GM23338 (cell line): ENCODE data around the gene SERPING1. TPM values are rescaled to one million over a fixed set of nuclear protein-coding genes. Genes with fewer than 3 reads are reported as not detected.

ENCODE experiments used
- ATAC-seq: fragments of 200-7000 bp; cut with Tn5 transposase; 3 replicates; pipeline ENCODE4 v1.9.1; 2020
- DNase-seq: peaks from one replicate; pipeline ENCODE4 v3.0.0-alpha.2; 2015; ENCODE audit warnings: low spot score
- H2AFZ ChIP-seq: fragments of 200-600 bp; sonication (generic); 2 replicates; pipeline ENCODE4 v1.8.0; 2016; ENCODE audit warnings: antibody characterized with exemption, mild to moderate bottlenecking, moderate library complexity
- H3F3A ChIP-seq: fragments of 200-600 bp; sonication (generic); replicated peaks from 2 replicates; pipeline ENCODE4 v1.8.0; 2017; ENCODE audit warnings: antibody characterized with exemption, mixed run types, low read depth
- H3K27ac ChIP-seq: fragments of 200-600 bp; sonication (generic); 2 replicates; pipeline ENCODE4 v1.6.1; 2016; ENCODE audit warnings: low read depth
- H3K27me3 ChIP-seq: fragments of 200-600 bp; sonication (generic); 2 replicates; pipeline ENCODE4 v1.8.0; 2016; ENCODE audit warnings: mild to moderate bottlenecking, mixed run types, moderate library complexity; ENCODE audit not compliant: insufficient read depth
- H3K36me3 ChIP-seq: fragments of 200-600 bp; sonication (generic); 2 replicates; pipeline ENCODE4 v1.8.0; 2016; ENCODE audit warnings: mild to moderate bottlenecking; ENCODE audit not compliant: insufficient read depth
- H3K4me1 ChIP-seq: fragments of 200-600 bp; sonication (generic); 2 replicates; pipeline ENCODE4 v1.8.0; 2016; ENCODE audit warnings: mild to moderate bottlenecking, moderate library complexity; ENCODE audit not compliant: insufficient read depth
- H3K4me2 ChIP-seq: fragments of 200-600 bp; sonication (generic); 2 replicates; pipeline ENCODE4 v1.7.1; 2017; ENCODE audit warnings: mixed run types
- H3K4me3 ChIP-seq: fragments of 200-600 bp; sonication (generic); 2 replicates; pipeline ENCODE4 v1.6.1; 2016; ENCODE audit warnings: mixed run types
- H3K79me2 ChIP-seq: fragments of 200-600 bp; sonication (generic); replicated peaks from 2 replicates; pipeline ENCODE4 v1.8.0; 2017; ENCODE audit warnings: mild to moderate bottlenecking; ENCODE audit not compliant: insufficient read depth
- H3K9me2 ChIP-seq: fragments of 200-600 bp; sonication (generic); 2 replicates; pipeline ENCODE4 v1.8.0; 2017; ENCODE audit not compliant: insufficient read depth
- H4K20me1 ChIP-seq: fragments of 200-600 bp; sonication (generic); replicated peaks from 2 replicates; pipeline ENCODE4 v1.8.0; 2017; ENCODE audit warnings: mild to moderate bottlenecking; ENCODE audit not compliant: insufficient read depth
- H3K27ac Mint-ChIP-seq: 2 replicates; pipeline ENCODE4 v1.8.0; 2020; ENCODE audit warnings: inconsistent platforms, mild to moderate bottlenecking, moderate library complexity, mixed read lengths
- H3K27me3 Mint-ChIP-seq: 3 replicates; pipeline ENCODE4 v1.8.0; 2022; ENCODE audit warnings: low read depth, mild to moderate bottlenecking, moderate library complexity, mixed read lengths, inconsistent platforms; ENCODE audit not compliant: insufficient read depth, poor library complexity
- H3K36me3 Mint-ChIP-seq: 3 replicates; pipeline ENCODE4 v1.8.0; 2021; ENCODE audit warnings: low read depth, mild to moderate bottlenecking, inconsistent platforms, moderate library complexity, mixed read lengths
- H3K4me1 Mint-ChIP-seq: 3 replicates; pipeline ENCODE4 v1.8.0; 2020; ENCODE audit warnings: mild to moderate bottlenecking, inconsistent platforms, mixed read lengths
- H3K4me3 Mint-ChIP-seq: 3 replicates; pipeline ENCODE4 v1.8.0; 2021; ENCODE audit warnings: moderate library complexity, mild to moderate bottlenecking, inconsistent platforms, mixed read lengths
- H3K9me3 Mint-ChIP-seq: 3 replicates; pipeline ENCODE4 v1.8.0; 2020; ENCODE audit warnings: moderate library complexity, mild to moderate bottlenecking, inconsistent platforms, mixed read lengths
- CREB1 ChIP-seq: fragments of 250-450 bp; sonication (Bioruptor Pico); IDR thresholded peaks from 2 replicates; pipeline ENCODE4 v1.5.0; 2020; ENCODE audit warnings: low read depth, mild to moderate bottlenecking, moderate library complexity
- CTCF ChIP-seq, 2 experiments: fragments of 200-600 bp in 1 of 2; sonication (generic) in 1 of 2; conservative IDR thresholded peaks; 2 replicates each; pipeline versions ENCODE4 v1.5.1 to v1.6.1; 2016 to 2017; ENCODE audit warnings: antibody characterized with exemption in 2 of 2, low read depth in 2 of 2, mild to moderate bottlenecking in 2 of 2, moderate library complexity in 1 of 2
- ETS1 ChIP-seq: IDR thresholded peaks from 2 replicates; pipeline ENCODE4 v1.6.1; 2016; ENCODE audit warnings: antibody characterized with exemption
- EZH2 ChIP-seq: fragments of 200-600 bp; sonication (generic); IDR thresholded peaks from one replicate; pipeline ENCODE4 v1.8.0; 2017; ENCODE audit warnings: antibody characterized with exemption, mild to moderate bottlenecking, low read depth; ENCODE audit not compliant: unreplicated experiment
- EZH2phosphoT487 ChIP-seq: fragments of 200-600 bp; sonication (generic); IDR thresholded peaks from one replicate; pipeline ENCODE4 v1.8.1; 2018; ENCODE audit warnings: antibody characterized with exemption; ENCODE audit not compliant: unreplicated experiment
- JUNB ChIP-seq: IDR thresholded peaks from one replicate; pipeline ENCODE4 v1.6.1; 2016; ENCODE audit warnings: antibody characterized with exemption; ENCODE audit not compliant: unreplicated experiment
- NANOG ChIP-seq: IDR thresholded peaks from 2 replicates; pipeline ENCODE4 v1.6.1; 2016; ENCODE audit warnings: antibody characterized with exemption, borderline replicate concordance
- POLR2AphosphoS5 ChIP-seq: IDR thresholded peaks from 2 replicates; pipeline ENCODE4 v1.6.1; 2016; ENCODE audit warnings: antibody characterized with exemption, low read depth
- REST ChIP-seq: IDR thresholded peaks from one replicate; pipeline ENCODE4 v1.6.1; 2018; ENCODE audit warnings: antibody characterized with exemption; ENCODE audit not compliant: unreplicated experiment
- STAT1 ChIP-seq: IDR thresholded peaks from one replicate; pipeline ENCODE4 v1.6.1; 2016; ENCODE audit warnings: antibody characterized with exemption; ENCODE audit not compliant: unreplicated experiment
- ZNF114 ChIP-seq: fragments of 250-450 bp; sonication (Bioruptor Pico); IDR thresholded peaks from 2 replicates; pipeline ENCODE4 v1.5.0; 2020; ENCODE audit warnings: mild to moderate bottlenecking, moderate library complexity
- ZNF331 ChIP-seq: fragments of 250-450 bp; sonication (Bioruptor Pico); IDR thresholded peaks from 2 replicates; pipeline ENCODE4 v1.5.0; 2020; ENCODE audit warnings: low read depth, mild to moderate bottlenecking, moderate library complexity
- ZNF462 ChIP-seq: fragments of 250-450 bp; sonication (Bioruptor Pico); IDR thresholded peaks from 2 replicates; pipeline ENCODE4 v1.5.0; 2020; ENCODE audit warnings: mild to moderate bottlenecking, moderate library complexity
- polyA plus RNA-seq: library from polyadenylated mRNA; unstranded; fragments of >200 nt; fragmentation: Nextera tagmentation; extraction: Ambion mirVana; gene quantifications from 2 replicates; pipeline ENCODE4 v1.2.1, GENCODE V29; 2016
- total RNA-seq: library from RNA; depleted of rRNA; stranded (reverse); fragments of >200 nt; shearing (Covaris generic); gene quantifications from 2 replicates; pipeline ENCODE4 v1.2.3, GENCODE V29; 2014

SERPING1 gene
- total and polyA plus RNA-seq, 2 experiments from 2014 or later, result 42.3 to 54.7 TPM

- Mint-ChIP-seq H3K4me1 (peaks cover 7% of the 10 kb centered on the region), H3K27me3 (peaks cover 8% of the 10 kb centered on the region), H3K36me3 (peaks cover 31% of the 10 kb centered on the region), H3K27ac (no peak overlapping the region), H3K9me3 (no peaks in the 10 kb centered on the region), H3K4me3 (no peak overlapping the region)
- no peak overlapping the region for H2AFZ ChIP-seq
- H3K27ac ChIP-seq, result no peak overlapping the region
- no peak for DNase-seq
- H3K9me2 ChIP-seq, result no peaks in the 10 kb centered on the region
- TF ChIP-seq CTCF (conservative IDR thresholded peaks at IDR 0.05; ENCODE audit: low read depth in 2 of 2) (no peak), EZH2phosphoT487 (no peak), REST (no peak), ZNF462 (CRISPR knock-in tag) (no peak), ETS1 (no peak), CREB1 (no peak), ZNF114 (CRISPR knock-in tag) (no peak), STAT1 (no peak), EZH2 (no peak), POLR2AphosphoS5 (no peak), NANOG (no peak), JUNB (no peak), ZNF331 (no peak)
- peaks cover 18% of the 10 kb centered on the region for H3K36me3 ChIP-seq
- H3F3A ChIP-seq, result peaks cover 3% of the 10 kb centered on the region; the same call in 1 of the 2 replicates
- 0 out of 2 replicates have a peak, but pooled peaks cover 4% of the 10 kb centered on the region for H4K20me1 ChIP-seq
- peaks cover 19% of the 10 kb centered on the region for H3K79me2 ChIP-seq
- H3K4me3 ChIP-seq, result no peak overlapping the region
- no peak for ATAC-seq
- H3K4me1 ChIP-seq, result no peaks in the 10 kb centered on the region
- H3K4me2 ChIP-seq, result no peak overlapping the region
- peaks cover 9% of the 10 kb centered on the region for H3K27me3 ChIP-seq
These were observed 62.2 kb downstream of the SERPING1 start for GRCh38 chr11:57659669-57660068.
